ENCODE results near the gene GABPB1.
"Not testable (repeated sequence)": the region's sequence is repeated elsewhere in the genome, so short reads cannot be mapped to it uniquely, and the experiment has no call there.

GABPB1 gene

DNA sequence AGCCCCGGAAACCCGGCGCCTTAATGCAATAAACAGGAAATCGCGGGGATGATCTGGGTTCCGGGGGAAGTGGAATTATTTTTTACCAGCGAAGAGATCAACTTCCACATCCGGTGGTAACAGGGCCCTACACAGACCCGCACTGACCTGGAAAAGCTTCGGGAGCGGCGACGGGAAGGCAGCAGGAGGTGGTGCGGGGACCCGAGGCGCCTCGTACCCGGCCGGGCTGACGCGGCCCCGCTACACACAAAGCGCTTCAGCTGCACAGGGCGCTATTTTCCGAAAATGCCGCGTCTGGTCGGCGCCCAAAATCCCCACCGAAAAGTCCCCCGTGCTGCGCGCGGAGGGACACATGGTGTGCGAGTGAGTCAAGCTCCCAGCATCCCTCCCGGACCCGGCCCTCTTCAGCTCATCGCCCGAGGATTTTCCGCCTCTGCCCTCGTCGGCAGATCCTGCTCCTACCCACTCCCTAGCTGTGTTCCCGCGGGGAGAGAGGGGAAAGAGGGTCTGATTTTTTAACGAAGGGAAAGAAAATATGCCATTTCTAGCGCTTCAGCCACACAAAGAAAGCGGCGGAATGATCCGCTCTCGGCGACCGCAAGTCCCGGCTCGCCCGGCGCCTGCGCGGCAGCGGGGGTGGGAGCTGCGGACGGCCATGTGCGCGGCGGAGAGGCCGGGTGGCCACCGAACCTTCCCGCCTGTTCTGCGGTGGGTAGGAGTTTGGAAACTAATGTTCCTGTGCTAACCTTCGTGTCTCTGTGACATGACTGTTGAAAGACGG is at the start of gene GABPB1:
TSS of gene GABPB1 (minus strand) at position 361 of the 781 bp plus-strand sequence. CDS start 45,400 bp downstream, outside the sequence.
- H3K27ac ChIP-seq = peak within 1 kb of the TSS; percentile 99
- TF ChIP-seq, protein P1, sequence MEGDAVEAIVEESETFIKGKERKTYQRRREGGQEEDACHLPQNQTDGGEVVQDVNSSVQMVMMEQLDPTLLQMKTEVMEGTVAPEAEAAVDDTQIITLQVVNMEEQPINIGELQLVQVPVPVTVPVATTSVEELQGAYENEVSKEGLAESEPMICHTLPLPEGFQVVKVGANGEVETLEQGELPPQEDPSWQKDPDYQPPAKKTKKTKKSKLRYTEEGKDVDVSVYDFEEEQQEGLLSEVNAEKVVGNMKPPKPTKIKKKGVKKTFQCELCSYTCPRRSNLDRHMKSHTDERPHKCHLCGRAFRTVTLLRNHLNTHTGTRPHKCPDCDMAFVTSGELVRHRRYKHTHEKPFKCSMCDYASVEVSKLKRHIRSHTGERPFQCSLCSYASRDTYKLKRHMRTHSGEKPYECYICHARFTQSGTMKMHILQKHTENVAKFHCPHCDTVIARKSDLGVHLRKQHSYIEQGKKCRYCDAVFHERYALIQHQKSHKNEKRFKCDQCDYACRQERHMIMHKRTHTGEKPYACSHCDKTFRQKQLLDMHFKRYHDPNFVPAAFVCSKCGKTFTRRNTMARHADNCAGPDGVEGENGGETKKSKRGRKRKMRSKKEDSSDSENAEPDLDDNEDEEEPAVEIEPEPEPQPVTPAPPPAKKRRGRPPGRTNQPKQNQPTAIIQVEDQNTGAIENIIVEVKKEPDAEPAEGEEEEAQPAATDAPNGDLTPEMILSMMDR (conservative IDR thresholded peaks at IDR 0.05) = no peak

DNA sequence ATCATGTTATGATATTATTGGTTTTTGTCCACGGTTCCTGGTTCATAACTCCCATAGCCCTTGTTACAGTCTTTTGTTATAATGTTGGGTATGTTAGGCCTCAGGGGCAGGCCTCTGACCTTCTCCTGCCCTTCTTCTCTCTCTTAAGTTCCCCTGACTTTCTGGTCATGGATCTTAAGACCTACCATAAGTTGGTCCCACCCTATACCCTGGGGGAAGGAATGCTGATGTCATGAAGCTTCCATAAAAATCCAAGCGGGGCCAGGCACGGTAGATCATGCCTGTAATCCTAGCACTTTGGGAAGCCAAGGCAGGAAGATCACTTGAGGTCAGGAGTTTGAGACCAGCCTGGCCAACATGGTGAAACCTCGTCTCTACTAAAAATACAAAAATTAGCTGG is 36.6 kb upstream of the GABPB1 start:
- not testable (repeated sequence) for H3K27ac ChIP-seq

DNA sequence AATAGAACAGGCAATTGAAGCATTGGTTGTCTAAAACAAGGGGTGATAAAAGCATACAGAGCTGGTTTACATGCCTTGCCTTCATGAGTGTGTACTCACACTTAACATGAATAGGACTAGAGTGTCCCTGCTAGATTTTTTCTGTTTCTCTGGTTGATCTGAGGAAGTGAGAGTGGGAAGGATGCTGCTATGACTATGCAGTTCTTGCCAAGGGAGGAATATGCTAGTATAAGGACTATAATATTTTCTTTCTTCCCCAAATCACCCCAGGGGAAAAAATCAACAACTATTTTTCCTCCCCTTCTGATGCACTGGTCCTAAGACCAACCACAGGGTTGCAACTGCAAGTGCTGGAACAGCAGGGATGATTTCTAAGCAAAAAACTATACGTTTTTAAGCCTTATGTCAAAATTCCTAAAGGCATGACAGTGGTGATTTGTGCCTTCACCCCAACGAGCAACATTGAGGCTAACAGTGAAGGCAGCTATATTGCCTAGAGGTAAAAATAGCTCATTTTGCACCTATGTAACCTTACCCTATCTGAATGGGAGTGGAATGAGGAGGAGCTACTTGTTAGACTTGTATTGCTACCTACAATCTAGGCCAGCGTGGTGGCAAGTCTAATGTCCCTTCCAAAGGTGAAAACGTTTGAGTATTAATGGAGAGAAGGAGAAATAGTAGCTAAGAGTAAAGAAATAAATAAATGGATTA is 35.7 kb upstream of the GABPB1 start:
- TF ChIP-seq, protein P1 (conservative IDR thresholded peaks at IDR 0.05) = no peak
- no peak overlapping the region for H3K27ac ChIP-seq

DNA sequence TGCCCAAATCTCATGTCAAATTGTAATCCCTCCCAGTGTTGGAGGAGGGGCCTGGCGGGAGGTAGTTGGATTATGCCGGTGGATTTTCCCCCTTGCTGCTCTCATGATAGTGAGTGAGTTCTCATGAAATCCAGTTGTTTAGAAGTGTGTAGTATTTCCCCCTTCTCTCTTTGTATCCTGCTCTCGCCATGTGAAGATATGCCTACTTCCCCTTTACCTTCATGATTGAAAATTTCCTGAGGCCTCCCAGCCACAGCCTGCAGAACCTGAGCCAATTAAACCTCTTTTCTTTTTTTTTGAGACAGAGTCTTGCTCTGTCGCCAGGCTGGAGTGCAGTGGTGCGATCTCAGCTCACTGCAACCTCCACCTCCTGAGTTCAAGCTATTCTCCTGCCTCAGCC is 27.4 kb upstream of the GABPB1 start:
- H3K27ac ChIP-seq = not testable (repeated sequence)

DNA sequence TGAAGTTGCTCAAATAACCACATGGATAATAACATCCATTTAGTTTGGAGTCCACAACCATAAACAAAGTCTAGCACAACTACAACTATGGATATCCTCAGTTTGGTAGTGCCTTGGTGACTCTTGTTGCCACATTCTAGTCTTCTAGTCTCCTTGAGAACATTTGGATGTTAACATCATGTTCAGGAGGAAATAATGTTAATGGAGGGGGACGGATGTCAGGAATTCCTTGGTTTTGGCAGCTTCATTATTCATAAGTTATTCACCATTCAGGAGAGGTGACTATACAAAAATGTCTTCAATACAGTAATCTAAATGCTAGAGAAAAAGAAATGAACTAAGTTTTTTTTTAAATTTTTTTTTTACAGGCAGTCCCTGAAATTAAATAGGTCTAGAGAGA is 26.4 kb upstream of the GABPB1 start:
- TF ChIP-seq, protein P1 (conservative IDR thresholded peaks at IDR 0.05) = no peak
- H3K27ac ChIP-seq = no peak overlapping the region

DNA sequence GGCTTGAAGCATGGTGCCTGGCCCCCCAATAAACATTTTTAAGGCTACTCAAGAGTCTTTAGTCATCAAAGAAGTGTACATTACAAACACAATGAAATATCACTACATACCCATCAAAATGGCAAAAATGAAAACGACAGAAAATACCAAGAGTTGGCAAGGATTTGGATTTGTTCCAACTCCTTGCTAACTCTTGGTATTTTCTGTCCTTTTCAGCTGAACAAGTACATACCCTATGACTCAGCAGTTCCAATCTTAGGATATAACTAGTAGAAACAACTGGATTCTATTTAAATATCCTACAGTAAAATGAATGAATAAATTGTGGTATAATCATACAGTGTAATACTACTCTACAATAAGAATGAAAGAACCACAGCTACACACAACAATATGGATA is 25.1 kb upstream of the GABPB1 start:
- no peak overlapping the region for H3K27ac ChIP-seq
- TF ChIP-seq, protein P1 (conservative IDR thresholded peaks at IDR 0.05) = no peak

DNA sequence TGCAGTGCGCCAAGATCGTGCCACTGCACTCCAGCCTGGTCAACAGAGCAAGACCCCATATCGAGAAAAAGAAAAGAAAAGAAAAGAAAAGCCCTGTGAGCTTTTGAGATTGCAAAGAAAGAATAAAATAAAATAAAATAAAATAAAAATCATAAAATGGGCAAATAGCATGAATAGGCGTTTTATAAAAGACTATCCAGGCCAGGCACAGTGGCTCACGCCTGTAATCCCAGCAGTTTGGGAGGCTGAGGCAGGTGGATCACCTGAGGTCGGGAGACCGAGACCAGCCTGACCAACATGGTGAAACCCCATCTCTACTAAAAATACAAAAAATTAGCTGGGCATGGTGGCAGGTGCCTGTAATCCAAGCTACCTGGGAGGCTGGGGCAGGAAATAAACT is 24.4 kb upstream of the GABPB1 start:
- H3K27ac ChIP-seq = not testable (repeated sequence)

DNA sequence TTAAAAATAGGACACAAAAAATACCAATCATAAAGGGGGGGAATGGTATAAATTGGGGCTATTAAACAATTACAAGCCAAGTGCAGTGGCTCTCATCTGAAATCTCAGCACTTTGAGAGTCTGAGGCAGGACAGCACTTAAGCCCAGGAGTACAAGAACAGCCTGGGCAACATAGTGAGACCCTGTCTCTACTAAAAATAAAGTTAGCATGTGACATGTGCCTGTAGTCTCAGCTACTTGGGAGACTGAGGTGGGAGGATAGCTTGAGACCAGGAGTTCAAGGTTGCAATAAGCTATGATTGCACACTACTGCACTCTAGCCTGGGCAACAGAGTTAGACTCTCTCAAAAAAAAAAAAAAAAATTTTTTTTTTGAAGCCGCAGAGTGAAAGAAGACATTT is 23.8 kb upstream of the GABPB1 start:
- H3K27ac ChIP-seq = no peak overlapping the region
- TF ChIP-seq, protein P1 (conservative IDR thresholded peaks at IDR 0.05) = no peak
